MCF 10A (cell line): Measurements from ENCODE around the gene RAF1. TPM values are rescaled to one million over a fixed set of nuclear protein-coding genes. Genes with fewer than 3 reads are reported as not detected.

ENCODE experiments used
- BruUV-seq: library from RNA; stranded (reverse); fragments of 400-500 nt; replicated peaks from 2 replicates; lab custom pipeline; 2021; lab: Mats Ljungman, UMichigan
- CTCF ChIA-PET: fragments of 300-600 bp; sonication (Branson Sonifier 250); formaldehyde crosslinking; extraction: SDS; loops from one replicate; lab custom pipeline; 2021; ENCODE audit warnings: antibody characterized with exemption, inconsistent platforms; lab: Yijun Ruan, JAX
- POLR2A ChIA-PET: fragments of 300-600, 350-650 bp; sonication (Branson Sonifier 250); formaldehyde crosslinking; extraction: SDS; loops from one replicate; lab custom pipeline; 2020; ENCODE audit warnings: antibody characterized with exemption, inconsistent platforms; lab: Yijun Ruan, JAX
- DNase-seq: peaks from one replicate; pipeline ENCODE4 v3.0.0-alpha.2; 2018; ENCODE audit not compliant: unreplicated experiment
- H3K27ac Mint-ChIP-seq: one replicate; pipeline ENCODE4 v1.8.0; 2022; ENCODE audit warnings: mild to moderate bottlenecking, low read depth, mixed read lengths; ENCODE audit not compliant: unreplicated experiment
- H3K27me3 Mint-ChIP-seq: one replicate; pipeline ENCODE4 v1.8.0; 2022; ENCODE audit warnings: mixed read lengths; ENCODE audit not compliant: insufficient read depth, unreplicated experiment
- H3K36me3 Mint-ChIP-seq: one replicate; pipeline ENCODE4 v1.8.0; 2022; ENCODE audit warnings: mild to moderate bottlenecking, moderate library complexity, mixed read lengths; ENCODE audit not compliant: insufficient read depth, unreplicated experiment
- H3K4me1 Mint-ChIP-seq: one replicate; pipeline ENCODE4 v1.8.0; 2022; ENCODE audit warnings: mixed read lengths; ENCODE audit not compliant: insufficient read depth, unreplicated experiment
- H3K4me3 Mint-ChIP-seq: one replicate; pipeline ENCODE4 v1.8.0; 2022; ENCODE audit warnings: mild to moderate bottlenecking, moderate library complexity, mixed read lengths; ENCODE audit not compliant: unreplicated experiment
- H3K9me3 Mint-ChIP-seq: one replicate; pipeline ENCODE4 v1.8.0; 2022; ENCODE audit warnings: mixed read lengths; ENCODE audit not compliant: unreplicated experiment
- intact Hi-C: fragments of 100-400 bp; cut with micrococcal nuclease; formaldehyde crosslinking; loops from 2 replicates; pipeline ENCODE4 v1.14.1; 2022
- total RNA-seq: library from RNA; stranded (reverse); gene quantifications from 2 replicates; pipeline ENCODE4 v1.2.3, GENCODE V29; 2022
- TF ChIP-seq, protein P1 (sequence below): fragments of 200-600 bp; IDR thresholded peaks from one replicate; pipeline ENCODE4 v1.8.0; 2022; ENCODE audit warnings: antibody characterized with exemption, mild to moderate bottlenecking; ENCODE audit not compliant: unreplicated experiment

The RAF1 gene
- total RNA-seq, 1 experiment from 2014 or later: 76.8 TPM

DNA sequence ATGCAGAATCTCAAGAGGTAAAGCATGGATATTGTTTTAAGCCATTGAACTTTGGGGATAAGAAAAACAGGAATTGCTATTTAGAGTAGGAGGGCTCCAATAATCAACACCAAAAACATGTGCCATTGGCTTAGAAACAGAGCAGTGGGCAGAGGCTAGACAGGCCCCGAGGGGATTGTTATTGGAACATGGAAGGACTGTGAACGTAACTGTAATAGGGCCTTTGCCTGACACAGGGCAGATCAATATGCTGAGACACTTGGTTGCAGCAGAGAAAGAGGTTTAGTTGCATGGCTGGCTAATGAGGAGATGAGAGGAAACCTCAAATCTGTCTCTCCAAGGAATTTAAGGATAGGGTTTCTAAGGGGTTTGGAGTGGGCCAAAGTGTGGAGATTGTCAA lies 36.9 kb upstream of the RAF1 start:
- CTCF ChIA-PET: interaction anchor here (0.6 to 0.8 kb wide), 3 partner anchors 8 to 678 kb away, joined by 3 to 5 read pairs (median 3); partner anchors contain the start of gene TMEM40
- H3K4me3 Mint-ChIP-seq: no peak overlapping the region
- H3K27me3 Mint-ChIP-seq: no peaks in the 10 kb centered on the region
- intact Hi-C loops: loop anchor here (10.0 kb wide), 1 partner anchor 566 kb away; no protein-coding TSS in a partner anchor
- TF ChIP-seq, protein P1, sequence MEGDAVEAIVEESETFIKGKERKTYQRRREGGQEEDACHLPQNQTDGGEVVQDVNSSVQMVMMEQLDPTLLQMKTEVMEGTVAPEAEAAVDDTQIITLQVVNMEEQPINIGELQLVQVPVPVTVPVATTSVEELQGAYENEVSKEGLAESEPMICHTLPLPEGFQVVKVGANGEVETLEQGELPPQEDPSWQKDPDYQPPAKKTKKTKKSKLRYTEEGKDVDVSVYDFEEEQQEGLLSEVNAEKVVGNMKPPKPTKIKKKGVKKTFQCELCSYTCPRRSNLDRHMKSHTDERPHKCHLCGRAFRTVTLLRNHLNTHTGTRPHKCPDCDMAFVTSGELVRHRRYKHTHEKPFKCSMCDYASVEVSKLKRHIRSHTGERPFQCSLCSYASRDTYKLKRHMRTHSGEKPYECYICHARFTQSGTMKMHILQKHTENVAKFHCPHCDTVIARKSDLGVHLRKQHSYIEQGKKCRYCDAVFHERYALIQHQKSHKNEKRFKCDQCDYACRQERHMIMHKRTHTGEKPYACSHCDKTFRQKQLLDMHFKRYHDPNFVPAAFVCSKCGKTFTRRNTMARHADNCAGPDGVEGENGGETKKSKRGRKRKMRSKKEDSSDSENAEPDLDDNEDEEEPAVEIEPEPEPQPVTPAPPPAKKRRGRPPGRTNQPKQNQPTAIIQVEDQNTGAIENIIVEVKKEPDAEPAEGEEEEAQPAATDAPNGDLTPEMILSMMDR: no peak
- no peaks in the 10 kb centered on the region for H3K9me3 Mint-ChIP-seq
- H3K4me1 Mint-ChIP-seq: peaks cover 22% of the 10 kb centered on the region
- POLR2A ChIA-PET: no interaction called here
- DNase-seq: no peak
- no peaks in the 10 kb centered on the region for H3K36me3 Mint-ChIP-seq
- BruUV-seq: no TSS peak
- no peak overlapping the region for H3K27ac Mint-ChIP-seq

DNA sequence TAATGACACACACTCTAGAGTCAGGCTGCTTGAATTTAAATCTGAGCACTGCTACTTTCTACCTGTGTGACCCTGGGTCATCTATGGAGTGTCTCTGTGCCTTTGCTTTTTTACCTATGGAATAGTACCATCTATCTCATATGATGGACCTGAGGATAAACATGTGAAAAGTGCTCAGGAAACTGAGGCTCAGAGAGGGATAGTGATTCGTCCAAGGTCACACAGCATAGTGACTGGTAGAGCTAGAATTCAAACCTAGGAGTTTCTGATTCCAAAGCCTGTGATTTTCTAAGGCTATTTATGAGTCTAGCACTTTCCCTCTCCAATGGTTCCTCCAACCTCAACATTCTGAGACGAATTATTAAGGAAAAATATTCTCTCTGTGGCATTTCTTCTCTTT lies 32.0 kb upstream of the RAF1 start:
- Mint-ChIP-seq H3K27ac (no peak overlapping the region), H3K9me3 (no peaks in the 10 kb centered on the region), H3K4me3 (no peak overlapping the region), H3K4me1 (peaks cover 4% of the 10 kb centered on the region), H3K27me3 (no peaks in the 10 kb centered on the region), H3K36me3 (no peaks in the 10 kb centered on the region)
- intact Hi-C loops: no loop called here
- TF ChIP-seq, protein P1: no peak
- no TSS peak for BruUV-seq
- ChIA-PET CTCF (interaction anchor here (1.7 kb wide), 2 partner anchors 10 to 13 kb away, joined by 3 to 8 read pairs; no protein-coding TSS in a partner anchor), POLR2A (interaction anchor here (0.8 to 1.8 kb wide), 3 partner anchors 13 to 33 kb away, joined by 3 to 6 read pairs (median 4); no protein-coding TSS in a partner anchor)
- DNase-seq: no peak

DNA sequence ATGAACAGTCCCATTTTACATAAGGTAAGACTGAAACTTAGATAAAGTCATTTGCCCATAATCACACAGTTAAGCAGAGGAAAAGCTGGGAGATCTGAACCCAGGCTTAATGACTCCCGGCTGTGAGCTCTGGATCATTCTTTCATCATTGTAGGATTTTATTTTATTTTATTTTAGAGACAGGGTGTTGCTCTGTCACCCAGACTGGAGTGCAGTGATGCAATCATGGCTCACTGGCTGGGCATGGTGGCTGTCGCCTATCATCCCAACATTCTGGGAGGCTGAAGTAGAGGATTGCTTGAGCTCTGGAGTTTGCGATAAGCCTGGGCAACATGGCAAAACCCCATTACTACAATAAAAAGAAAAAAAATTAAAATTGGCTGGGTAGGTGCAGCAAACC lies 31.2 kb upstream of the RAF1 start:
- no peaks in the 10 kb centered on the region for H3K4me1 Mint-ChIP-seq
- H3K4me3 Mint-ChIP-seq: no peak overlapping the region
- ChIA-PET POLR2A (interaction anchor here (0.8 to 1.8 kb wide), 4 partner anchors 13 to 31 kb away, joined by 4 to 6 read pairs (median 4); partner anchors contain the start of gene RAF1), CTCF (interaction anchor here (0.7 to 2.6 kb wide), 4 partner anchors 12 to 83 kb away, joined by 3 to 8 read pairs (median 3); no protein-coding TSS in a partner anchor)
- H3K27me3 Mint-ChIP-seq: no peaks in the 10 kb centered on the region
- TF ChIP-seq, protein P1: no peak
- no peaks in the 10 kb centered on the region for H3K36me3 Mint-ChIP-seq
- intact Hi-C loops: no loop called here
- DNase-seq: no peak
- H3K9me3 Mint-ChIP-seq: no peaks in the 10 kb centered on the region
- H3K27ac Mint-ChIP-seq: no peak overlapping the region
- BruUV-seq: no TSS peak

DNA sequence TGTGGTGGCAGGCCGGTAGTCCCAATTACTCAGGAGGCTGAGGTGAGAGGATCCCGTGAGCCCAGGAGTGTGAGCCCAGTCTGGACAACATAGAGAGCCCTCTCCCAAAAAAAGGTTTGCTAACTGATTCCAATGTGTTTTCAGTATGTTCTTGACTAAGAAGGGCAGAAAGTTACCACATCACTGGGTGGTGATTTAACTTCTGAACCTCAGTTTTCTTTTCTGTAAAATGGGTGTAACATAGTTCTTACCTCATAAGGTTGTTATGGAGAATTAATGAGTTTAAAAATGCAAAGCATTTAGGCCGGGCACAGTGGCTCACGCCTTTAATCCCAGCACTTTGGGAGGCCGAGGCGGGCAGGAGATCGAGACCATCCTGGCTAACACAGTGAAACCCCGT lies 28.5 kb upstream of the RAF1 start:
- Mint-ChIP-seq H3K36me3 (no peaks in the 10 kb centered on the region), H3K27ac (no peak overlapping the region), H3K4me1 (no peaks in the 10 kb centered on the region), H3K9me3 (no peaks in the 10 kb centered on the region), H3K27me3 (no peaks in the 10 kb centered on the region), H3K4me3 (no peak overlapping the region)
- intact Hi-C loops: no loop called here
- no peak for DNase-seq
- ChIA-PET CTCF (interaction anchor here (0.7 kb wide), 2 partner anchors 9 to 13 kb away, joined by 3 read pairs; no protein-coding TSS in a partner anchor), POLR2A (no interaction called here)
- BruUV-seq: no TSS peak
- TF ChIP-seq, protein P1: no peak
